HUDEP-2 (cell line): ENCODE measurements around the gene HIPK2.

Source experiments
- DNase-seq, 76 experiments: peaks; one replicate each; lab custom pipeline; 2025; ENCODE audit not compliant: unreplicated experiment in 76 of 76; lab: John Stamatoyannopoulos, UW

Gene HIPK2

GRCh38 chr7:139777948-139778841, at the start of gene HIPK2:
Gene HIPK2 (minus strand): TSS chr7:139777998. CDS start chr7:139777623, 375 bp downstream.
- DNase-seq: peak in 25 of 76 experiments; percentile 2 to 55 (median 18)

GRCh38 chr7:139827042-139827441, 49.2 kb upstream of the HIPK2 start:
- DNase-seq: no peak

GRCh38 chr7:139825666-139826290, 48.0 kb upstream of the HIPK2 start:
- no peak for DNase-seq

GRCh38 chr7:139823959-139824521, 46.2 kb upstream of the HIPK2 start:
- no peak for DNase-seq

GRCh38 chr7:139822855-139823254, 45.1 kb upstream of the HIPK2 start:
- DNase-seq: no peak

- no peak for DNase-seq
Observed at GRCh38 chr7:139821349-139822105, 43.7 kb upstream of the HIPK2 start.

GRCh38 chr7:139820089-139820488, 42.3 kb upstream of the HIPK2 start:
- no peak for DNase-seq

- peak in 21 of 76 experiments; percentile 2 to 50 (median 15) for DNase-seq
Observed at GRCh38 chr7:139817249-139817648, 39.5 kb upstream of the HIPK2 start.

GRCh38 chr7:139813689-139814088, 35.9 kb upstream of the HIPK2 start:
- DNase-seq: no peak

GRCh38 chr7:139813151-139813550, 35.4 kb upstream of the HIPK2 start:
- DNase-seq: no peak

GRCh38 chr7:139811066-139811465, 33.3 kb upstream of the HIPK2 start:
- DNase-seq: no peak

GRCh38 chr7:139808846-139809442, 31.1 kb upstream of the HIPK2 start:
- DNase-seq: no peak

GRCh38 chr7:139808427-139808826, 30.6 kb upstream of the HIPK2 start:
- DNase-seq: no peak

- no peak for DNase-seq
Observed at GRCh38 chr7:139807009-139807408, 29.2 kb upstream of the HIPK2 start.

GRCh38 chr7:139804571-139804970, 26.8 kb upstream of the HIPK2 start:
- no peak for DNase-seq

GRCh38 chr7:139799586-139799985, 21.8 kb upstream of the HIPK2 start:
- no peak for DNase-seq

GRCh38 chr7:139798892-139799291, 21.1 kb upstream of the HIPK2 start:
- no peak for DNase-seq

- no peak for DNase-seq
Observed at GRCh38 chr7:139798221-139798620, 20.4 kb upstream of the HIPK2 start.

- no peak for DNase-seq
Observed at GRCh38 chr7:139797607-139798006, 19.8 kb upstream of the HIPK2 start.

- DNase-seq: no peak
Observed at GRCh38 chr7:139791316-139791715, 13.5 kb upstream of the HIPK2 start.

GRCh38 chr7:139784648-139785047, 6.8 kb upstream of the HIPK2 start:
- no peak for DNase-seq
